ENCODE results near the gene RBSN.

Gene RBSN

DNA sequence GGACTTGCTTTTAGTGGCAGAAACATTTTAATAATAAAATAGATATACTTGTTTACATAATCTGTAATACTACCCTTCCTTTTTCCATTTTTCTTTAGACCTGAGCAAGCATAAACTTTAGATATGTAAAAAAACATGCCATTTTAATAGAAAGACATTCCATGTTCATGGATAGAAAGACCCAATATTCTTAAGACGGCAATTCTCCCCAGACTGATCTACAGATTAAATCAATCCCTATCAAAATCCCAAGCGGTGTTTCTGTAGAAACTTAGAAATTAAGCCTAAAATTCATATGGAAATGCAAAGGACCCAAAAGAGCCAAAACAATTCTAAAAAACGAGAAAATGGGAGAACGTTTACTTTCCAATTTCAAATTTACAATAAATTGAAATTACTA is 45.4 kb downstream of the RBSN start:
- no peak overlapping the region for H3K27ac ChIP-seq (ENCODE audit: low read depth, low read length)
- no peaks in the 10 kb centered on the region for H3K27me3 ChIP-seq (ENCODE audit: control insufficient read depth in 1 of 2, insufficient read depth in 2 of 2, low read length in 2 of 2)
- peaks cover 38% of the 10 kb centered on the region for H3K36me3 ChIP-seq (ENCODE audit: insufficient read depth, low read length)
- H3K9me3 ChIP-seq (ENCODE audit: low read length): no peaks in the 10 kb centered on the region
- H3K9ac ChIP-seq (ENCODE audit: low read length): no peak overlapping the region
- no peak overlapping the region for H3K4me3 ChIP-seq (ENCODE audit: low read depth in 1 of 2, low read length in 2 of 2)
- H3K4me1 ChIP-seq (ENCODE audit: insufficient read depth, low read length): no peaks in the 10 kb centered on the region

DNA sequence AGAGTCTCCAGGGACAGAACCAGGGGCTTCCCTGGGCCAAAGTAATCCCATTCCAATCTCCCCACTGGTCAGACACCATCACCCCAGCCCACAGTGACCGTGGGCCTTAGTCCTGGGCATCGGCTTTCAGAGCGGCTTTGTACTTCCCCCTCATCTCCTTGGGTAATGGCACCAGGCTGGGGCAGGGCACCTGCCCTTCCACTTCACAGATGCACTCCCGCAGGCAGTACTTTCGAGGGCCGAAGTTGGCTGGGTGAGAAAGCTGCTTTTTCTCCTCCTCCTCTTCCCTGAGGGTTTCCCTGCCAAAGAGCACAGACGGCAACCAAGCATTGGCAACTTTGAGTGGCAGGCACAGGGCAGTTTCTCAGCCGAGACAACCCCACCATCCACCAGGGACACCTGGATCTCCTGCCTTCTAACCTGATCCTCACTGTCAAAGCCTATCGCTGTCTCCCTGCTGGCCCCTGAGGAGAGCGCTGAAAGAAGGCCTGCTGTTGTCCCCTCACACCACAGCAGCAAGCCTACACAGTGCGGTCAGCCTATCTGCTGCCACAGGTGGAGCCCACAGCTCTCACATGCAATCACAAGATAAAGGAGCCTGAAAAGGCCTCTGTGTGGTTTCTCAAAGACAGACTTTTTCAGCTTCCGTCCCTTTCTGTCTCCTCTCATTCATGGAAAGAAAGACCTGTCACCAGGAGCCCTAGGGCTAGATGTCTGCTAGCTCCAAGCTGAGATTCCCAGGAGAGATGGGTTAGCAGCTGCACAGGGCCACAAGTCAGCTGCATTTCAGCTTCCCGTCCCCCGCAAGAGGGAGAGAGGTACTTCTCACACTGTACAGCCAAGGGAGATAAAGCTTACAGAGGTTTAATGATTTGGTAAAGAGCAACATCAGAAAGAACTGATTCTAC is 46.4 kb downstream of the RBSN start:
- H3K27ac ChIP-seq (ENCODE audit: low read depth, low read length): no peak overlapping the region
- no peaks in the 10 kb centered on the region for H3K4me1 ChIP-seq (ENCODE audit: insufficient read depth, low read length)
- no peaks in the 10 kb centered on the region for H3K9me3 ChIP-seq (ENCODE audit: low read length)
- peaks cover 39% of the 10 kb centered on the region for H3K36me3 ChIP-seq (ENCODE audit: insufficient read depth, low read length)
- no peak overlapping the region for H3K9ac ChIP-seq (ENCODE audit: low read length)
- no peaks in the 10 kb centered on the region for H3K27me3 ChIP-seq (ENCODE audit: control insufficient read depth in 1 of 2, insufficient read depth in 2 of 2, low read length in 2 of 2)
- H3K4me3 ChIP-seq (ENCODE audit: low read depth in 1 of 2, low read length in 2 of 2): no peak overlapping the region

DNA sequence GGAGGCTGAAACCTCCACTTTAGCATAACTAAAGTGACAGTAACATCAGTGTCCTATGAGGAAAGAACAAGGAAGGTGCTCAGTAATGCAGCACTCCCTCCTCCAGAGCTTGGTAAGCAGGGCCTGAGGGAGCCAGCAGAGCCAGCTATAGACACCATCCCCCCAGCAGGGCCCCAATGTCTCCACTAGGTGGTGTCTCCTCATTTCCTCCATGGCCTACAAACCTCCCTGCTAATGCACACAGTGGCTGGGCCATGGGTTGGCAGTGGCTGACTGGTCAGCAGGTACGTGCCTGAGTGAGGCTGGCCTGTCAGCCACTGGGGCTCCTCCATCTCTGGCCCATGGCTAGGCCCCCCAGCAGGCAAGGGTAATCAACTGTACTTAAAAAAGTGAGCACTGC is 47.4 kb downstream of the RBSN start:
- peaks cover 43% of the 10 kb centered on the region for H3K36me3 ChIP-seq (ENCODE audit: insufficient read depth, low read length)
- no peak overlapping the region for H3K27ac ChIP-seq (ENCODE audit: low read depth, low read length)
- no peaks in the 10 kb centered on the region for H3K27me3 ChIP-seq (ENCODE audit: control insufficient read depth in 1 of 2, insufficient read depth in 2 of 2, low read length in 2 of 2)

DNA sequence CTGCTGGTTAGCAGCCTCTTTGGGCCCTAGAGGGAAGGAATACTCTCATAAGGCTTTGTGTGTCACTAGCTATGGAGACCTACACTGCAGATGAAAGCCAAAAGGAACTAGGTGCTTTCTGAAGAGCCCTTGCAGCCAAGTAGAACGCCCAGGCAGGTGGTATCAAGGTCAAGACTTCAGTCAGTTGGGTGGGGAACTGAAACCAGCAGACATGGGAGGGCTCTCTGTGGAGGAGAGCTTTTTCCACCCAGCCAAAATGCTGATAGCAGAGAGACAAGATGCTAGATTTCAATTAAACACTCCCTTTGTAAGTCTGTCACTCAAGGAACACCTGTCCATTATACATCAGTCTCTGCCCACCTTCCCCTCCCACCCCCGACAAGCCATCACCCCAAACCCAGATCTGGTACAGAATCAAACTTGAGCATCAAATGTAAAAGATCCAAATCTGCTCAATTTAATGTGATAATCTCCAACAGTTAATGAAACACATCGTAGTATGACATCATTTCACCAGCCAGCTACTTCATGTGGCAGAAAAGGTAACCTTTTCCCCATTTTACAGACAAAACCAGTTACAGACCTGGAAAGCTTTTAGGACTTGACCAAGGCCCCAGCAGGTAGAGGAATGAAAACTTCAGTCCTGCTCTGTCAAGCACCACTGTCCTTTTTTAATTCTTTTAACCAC is 48.4 kb downstream of the RBSN start:
- Histone ChIP-seq H3K4me3 (ENCODE audit: low read depth in 1 of 2, low read length in 2 of 2) (no peak overlapping the region), H3K9ac (ENCODE audit: low read length) (no peak overlapping the region), H3K27me3 (ENCODE audit: control insufficient read depth in 1 of 2, insufficient read depth in 2 of 2, low read length in 2 of 2) (no peaks in the 10 kb centered on the region), H3K9me3 (ENCODE audit: low read length) (no peaks in the 10 kb centered on the region), H3K27ac (ENCODE audit: low read depth, low read length) (no peak overlapping the region), H3K4me1 (ENCODE audit: insufficient read depth, low read length) (no peaks in the 10 kb centered on the region), H3K36me3 (ENCODE audit: insufficient read depth, low read length) (peaks cover 52% of the 10 kb centered on the region)

More for the DNA sequence above, 47.4 kb downstream of the RBSN start:
- H3K9me3 ChIP-seq (ENCODE audit: low read length): no peaks in the 10 kb centered on the region
- no peak overlapping the region for H3K4me3 ChIP-seq (ENCODE audit: low read depth in 1 of 2, low read length in 2 of 2)
- no peak overlapping the region for H3K9ac ChIP-seq (ENCODE audit: low read length)
- H3K4me1 ChIP-seq (ENCODE audit: insufficient read depth, low read length): no peaks in the 10 kb centered on the region

DNA sequence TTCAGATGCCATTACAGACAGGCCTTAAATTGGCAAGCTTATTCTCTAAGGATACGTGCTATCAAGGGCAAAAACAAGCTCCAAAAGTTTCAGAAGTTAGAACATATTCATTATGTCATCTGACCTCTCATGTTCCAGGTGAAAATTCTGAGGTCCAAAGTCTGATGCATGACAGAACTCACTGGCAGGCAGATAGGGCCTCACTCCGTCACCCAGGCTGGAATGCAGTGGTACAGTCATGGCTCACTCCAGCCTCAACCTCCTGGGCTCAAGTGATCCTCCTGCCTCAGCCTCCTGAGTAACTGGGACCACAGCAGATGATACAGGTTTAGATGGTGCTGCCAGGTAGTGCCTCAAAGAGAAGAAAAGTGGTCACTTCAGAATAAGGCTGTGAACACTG is 49.4 kb downstream of the RBSN start:
- Histone ChIP-seq H3K4me1 (ENCODE audit: insufficient read depth, low read length) (no peaks in the 10 kb centered on the region), H3K27ac (ENCODE audit: low read depth, low read length) (no peak overlapping the region), H3K36me3 (ENCODE audit: insufficient read depth, low read length) (peaks cover 60% of the 10 kb centered on the region), H3K9me3 (ENCODE audit: low read length) (no peaks in the 10 kb centered on the region), H3K27me3 (ENCODE audit: control insufficient read depth in 1 of 2, insufficient read depth in 2 of 2, low read length in 2 of 2) (no peaks in the 10 kb centered on the region), H3K9ac (ENCODE audit: low read length) (no peak overlapping the region), H3K4me3 (ENCODE audit: low read depth in 1 of 2, low read length in 2 of 2) (no peak overlapping the region)

DNA sequence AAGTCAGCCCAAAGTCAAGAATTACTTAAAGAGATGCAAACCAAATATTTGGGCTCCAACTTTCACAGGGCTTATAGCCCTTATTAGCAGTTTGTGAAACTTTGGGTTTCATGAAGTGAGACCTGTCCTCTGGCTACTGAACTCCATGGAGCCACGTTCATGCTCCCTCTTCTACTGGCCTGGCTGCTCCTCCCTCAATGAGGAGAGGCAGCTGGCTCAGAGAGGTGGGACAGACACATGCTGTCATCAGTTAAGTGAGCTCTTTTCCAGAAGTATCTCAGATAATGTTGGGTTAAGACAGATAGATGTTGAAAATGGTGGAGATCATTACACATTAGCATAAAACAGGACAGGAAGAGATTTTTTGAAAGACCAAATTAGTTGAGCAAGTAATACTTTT is 53.3 kb downstream of the RBSN start:
- H3K27ac ChIP-seq (ENCODE audit: low read depth, low read length): no peak overlapping the region
- no peaks in the 10 kb centered on the region for H3K27me3 ChIP-seq (ENCODE audit: control insufficient read depth in 1 of 2, insufficient read depth in 2 of 2, low read length in 2 of 2)
- peaks cover 75% of the 10 kb centered on the region for H3K36me3 ChIP-seq (ENCODE audit: insufficient read depth, low read length)
- H3K9me3 ChIP-seq (ENCODE audit: low read length): no peaks in the 10 kb centered on the region
- H3K4me1 ChIP-seq (ENCODE audit: insufficient read depth, low read length): no peaks in the 10 kb centered on the region
- no peak overlapping the region for H3K4me3 ChIP-seq (ENCODE audit: low read depth in 1 of 2, low read length in 2 of 2)
- no peak overlapping the region for H3K9ac ChIP-seq (ENCODE audit: low read length)

DNA sequence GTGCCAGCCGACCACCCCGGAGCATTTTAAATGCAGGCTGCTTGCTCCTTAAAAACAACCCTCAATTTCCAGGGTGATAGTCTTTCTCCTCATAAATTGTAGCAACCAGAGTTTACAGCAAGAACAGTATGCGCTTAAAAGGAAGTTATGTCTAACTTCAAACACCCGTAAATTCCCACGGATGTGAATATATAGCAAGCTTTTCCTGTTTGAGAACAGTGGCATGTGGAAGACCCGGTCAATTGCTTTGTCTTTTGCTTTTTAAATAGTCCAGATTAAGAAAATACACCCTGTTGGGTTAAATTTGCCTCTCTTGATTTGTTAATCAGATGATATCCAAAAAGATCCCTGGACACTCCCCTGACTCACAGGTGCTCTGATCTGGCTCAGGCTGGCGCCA is 54.6 kb downstream of the RBSN start:
- Histone ChIP-seq H3K9ac (ENCODE audit: low read length) (no peak overlapping the region), H3K27me3 (ENCODE audit: control insufficient read depth in 1 of 2, insufficient read depth in 2 of 2, low read length in 2 of 2) (no peaks in the 10 kb centered on the region), H3K4me3 (ENCODE audit: low read depth in 1 of 2, low read length in 2 of 2) (no peak overlapping the region), H3K4me1 (ENCODE audit: insufficient read depth, low read length) (no peaks in the 10 kb centered on the region), H3K36me3 (ENCODE audit: insufficient read depth, low read length) (peaks cover 70% of the 10 kb centered on the region), H3K27ac (ENCODE audit: low read depth, low read length) (no peak overlapping the region), H3K9me3 (ENCODE audit: low read length) (no peaks in the 10 kb centered on the region)

DNA sequence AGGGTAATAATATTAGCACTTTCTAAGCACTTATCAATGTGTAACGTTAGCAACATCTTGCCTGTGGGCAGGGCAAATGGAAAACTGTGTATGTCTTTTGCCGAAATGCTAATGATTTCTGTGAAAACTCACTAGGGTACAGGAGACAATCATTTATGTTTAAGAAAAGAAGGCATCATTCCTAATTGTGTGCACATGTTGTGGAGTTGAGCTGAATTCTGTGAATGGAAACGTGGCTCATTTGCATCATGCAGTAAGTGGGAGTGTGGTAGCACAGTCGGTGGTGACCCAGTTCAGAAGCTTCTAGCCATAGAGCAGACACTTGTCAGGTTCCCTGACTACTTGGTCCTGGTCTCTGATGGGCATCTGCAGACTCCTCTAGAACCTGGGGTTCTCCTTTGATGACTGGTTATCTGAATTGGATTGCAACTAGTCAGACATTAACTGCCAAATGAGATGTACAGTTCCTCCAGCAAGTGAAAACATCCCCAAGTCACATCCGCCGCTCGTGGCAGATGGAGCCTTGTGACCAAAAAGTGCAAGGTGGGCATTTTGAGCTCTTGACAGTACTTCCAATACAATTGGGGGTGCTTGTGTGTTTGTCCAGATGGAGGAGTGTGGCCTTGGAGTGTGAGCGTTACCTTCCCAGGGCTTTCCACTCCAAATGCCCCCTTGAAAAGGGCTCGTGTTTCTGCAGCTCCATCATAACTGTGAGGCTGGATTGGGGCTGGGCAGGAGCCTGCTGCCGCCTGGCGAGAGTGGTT is 55.4 kb downstream of the RBSN start:
- Histone ChIP-seq H3K27me3 (ENCODE audit: control insufficient read depth in 1 of 2, insufficient read depth in 2 of 2, low read length in 2 of 2) (no peaks in the 10 kb centered on the region), H3K9me3 (ENCODE audit: low read length) (no peaks in the 10 kb centered on the region), H3K27ac (ENCODE audit: low read depth, low read length) (no peak overlapping the region), H3K4me3 (ENCODE audit: low read depth in 1 of 2, low read length in 2 of 2) (no peak overlapping the region), H3K4me1 (ENCODE audit: insufficient read depth, low read length) (no peaks in the 10 kb centered on the region), H3K9ac (ENCODE audit: low read length) (no peak overlapping the region), H3K36me3 (ENCODE audit: insufficient read depth, low read length) (peaks cover 70% of the 10 kb centered on the region)

DNA sequence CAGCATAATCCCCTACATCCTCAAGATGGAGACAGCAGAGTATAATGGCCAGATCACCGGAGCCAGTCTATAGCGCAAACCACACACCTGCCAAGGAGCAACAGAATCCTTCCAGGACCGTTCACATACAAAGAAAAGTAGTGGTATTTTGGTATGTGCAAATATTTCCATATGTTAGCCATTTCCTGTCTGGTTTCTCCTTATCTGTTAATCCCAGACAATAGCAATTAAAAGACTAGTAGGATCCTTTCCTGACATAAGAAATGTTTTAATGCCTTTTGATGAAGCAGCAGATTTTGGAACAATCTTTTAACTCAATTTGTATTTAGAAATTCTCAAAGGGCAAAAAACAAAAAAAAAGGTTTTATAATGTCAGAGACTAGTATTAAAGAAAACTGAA is 56.0 kb downstream of the RBSN start:
- Histone ChIP-seq H3K9me3 (ENCODE audit: low read length) (no peaks in the 10 kb centered on the region), H3K9ac (ENCODE audit: low read length) (no peak overlapping the region), H3K36me3 (ENCODE audit: insufficient read depth, low read length) (peaks cover 73% of the 10 kb centered on the region), H3K27me3 (ENCODE audit: control insufficient read depth in 1 of 2, insufficient read depth in 2 of 2, low read length in 2 of 2) (no peaks in the 10 kb centered on the region), H3K27ac (ENCODE audit: low read depth, low read length) (no peak overlapping the region), H3K4me1 (ENCODE audit: insufficient read depth, low read length) (no peaks in the 10 kb centered on the region), H3K4me3 (ENCODE audit: low read depth in 1 of 2, low read length in 2 of 2) (no peak overlapping the region)

DNA sequence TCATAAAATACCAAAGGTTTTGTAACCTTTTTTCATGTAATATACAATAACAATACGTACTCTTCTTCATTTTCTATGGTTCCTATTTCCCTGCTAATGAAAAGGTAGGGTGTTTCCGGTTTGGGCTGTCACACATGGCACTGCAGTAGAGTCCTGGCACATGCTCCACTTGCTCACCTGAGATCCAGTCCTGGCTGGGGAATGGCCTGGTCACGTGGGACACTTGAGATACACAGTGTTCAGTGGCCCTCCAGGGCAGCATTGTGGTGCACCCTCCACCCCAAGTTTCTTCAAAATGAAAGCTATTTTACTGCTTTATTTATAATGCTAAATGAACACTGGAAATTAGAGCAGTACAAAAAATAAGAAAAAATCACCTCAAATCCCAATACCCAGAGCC is 57.0 kb downstream of the RBSN start:
- H3K9me3 ChIP-seq (ENCODE audit: low read length): no peaks in the 10 kb centered on the region
- H3K9ac ChIP-seq (ENCODE audit: low read length): no peak overlapping the region
- no peak overlapping the region for H3K4me3 ChIP-seq (ENCODE audit: low read depth in 1 of 2, low read length in 2 of 2)
- H3K36me3 ChIP-seq (ENCODE audit: insufficient read depth, low read length): peaks cover 75% of the 10 kb centered on the region
- H3K27ac ChIP-seq (ENCODE audit: low read depth, low read length): no peak overlapping the region
- H3K4me1 ChIP-seq (ENCODE audit: insufficient read depth, low read length): no peaks in the 10 kb centered on the region
- no peaks in the 10 kb centered on the region for H3K27me3 ChIP-seq (ENCODE audit: control insufficient read depth in 1 of 2, insufficient read depth in 2 of 2, low read length in 2 of 2)

DNA sequence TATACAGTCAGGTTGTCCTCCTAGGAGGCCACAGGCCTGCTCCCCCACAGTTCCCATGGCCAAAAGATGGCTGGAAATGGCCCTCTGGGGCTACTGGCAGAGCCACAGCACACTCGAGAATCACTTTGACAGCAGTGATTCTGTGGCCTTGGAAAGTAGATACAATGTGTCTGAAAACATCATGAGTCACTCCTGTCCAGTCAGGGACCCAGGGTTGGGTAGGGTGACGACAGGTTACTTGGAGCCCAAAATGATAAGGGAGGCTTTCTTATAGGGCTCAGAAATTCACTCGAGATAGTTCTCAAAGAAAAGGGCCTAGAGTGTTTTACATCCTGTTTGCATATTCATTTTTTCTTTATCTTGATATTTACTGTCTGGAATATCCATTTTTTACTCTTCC is 58.1 kb downstream of the RBSN start:
- no peak overlapping the region for H3K9ac ChIP-seq (ENCODE audit: low read length)
- H3K4me3 ChIP-seq (ENCODE audit: low read depth in 1 of 2, low read length in 2 of 2): no peak overlapping the region
- peaks cover 74% of the 10 kb centered on the region for H3K36me3 ChIP-seq (ENCODE audit: insufficient read depth, low read length)
- no peaks in the 10 kb centered on the region for H3K4me1 ChIP-seq (ENCODE audit: insufficient read depth, low read length)
- no peak overlapping the region for H3K27ac ChIP-seq (ENCODE audit: low read depth, low read length)
- H3K27me3 ChIP-seq (ENCODE audit: control insufficient read depth in 1 of 2, insufficient read depth in 2 of 2, low read length in 2 of 2): no peaks in the 10 kb centered on the region
- no peaks in the 10 kb centered on the region for H3K9me3 ChIP-seq (ENCODE audit: low read length)
